IPS DF 19.7 (cell line): Measurements from ENCODE around the gene STX3.

Experiments used
- DNase-seq: peaks from one replicate; pipeline ENCODE4 v3.0.0-alpha.2; 2013; ENCODE audit warnings: low read depth, low spot score

Gene STX3

DNA sequence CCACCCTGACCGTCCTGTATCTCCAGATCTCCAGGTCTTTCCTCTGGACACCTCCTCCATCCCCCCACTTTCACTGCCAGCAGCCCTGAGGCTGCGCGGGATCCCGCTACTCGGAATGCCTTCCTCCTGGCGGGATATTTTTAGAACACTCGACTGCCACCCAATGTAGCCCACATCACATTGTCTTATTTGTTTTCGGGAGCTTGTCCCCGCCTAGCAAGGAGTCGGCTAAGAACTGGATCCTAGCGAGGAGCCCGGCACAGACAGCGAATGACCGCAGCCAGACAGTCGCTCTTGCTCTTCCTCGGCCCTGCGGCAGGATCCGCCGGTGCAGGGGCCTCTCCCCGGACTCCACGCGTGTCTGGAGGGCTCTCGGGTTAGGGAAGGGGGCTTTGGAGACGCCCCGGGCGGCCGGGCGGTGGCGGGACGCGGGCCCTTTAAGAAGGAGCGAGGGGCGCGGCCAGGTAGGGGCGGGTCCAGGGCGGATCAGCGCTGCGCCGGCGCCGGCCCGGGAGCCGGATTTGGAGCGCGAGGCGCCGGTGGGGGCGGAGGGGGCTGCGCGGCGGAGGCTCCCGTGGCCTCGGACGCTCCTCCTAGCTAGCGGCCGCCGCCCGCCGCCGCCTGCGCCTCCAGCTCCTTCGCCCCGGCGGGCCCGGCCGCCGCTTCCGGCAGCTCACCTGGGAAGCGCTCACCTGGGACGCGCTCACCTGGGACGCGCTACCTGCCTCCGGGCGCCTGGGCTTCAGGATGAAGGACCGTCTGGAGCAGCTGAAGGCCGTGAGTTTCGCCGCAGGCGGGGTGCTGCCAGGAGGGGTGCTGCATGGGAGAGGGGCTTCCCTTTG lies at the start of gene STX3:
Gene STX3 (plus strand): TSS at position 518 of the 842 bp plus-strand sequence. CDS start 230 bp downstream, at position 748.
- DNase-seq = no peak

DNA sequence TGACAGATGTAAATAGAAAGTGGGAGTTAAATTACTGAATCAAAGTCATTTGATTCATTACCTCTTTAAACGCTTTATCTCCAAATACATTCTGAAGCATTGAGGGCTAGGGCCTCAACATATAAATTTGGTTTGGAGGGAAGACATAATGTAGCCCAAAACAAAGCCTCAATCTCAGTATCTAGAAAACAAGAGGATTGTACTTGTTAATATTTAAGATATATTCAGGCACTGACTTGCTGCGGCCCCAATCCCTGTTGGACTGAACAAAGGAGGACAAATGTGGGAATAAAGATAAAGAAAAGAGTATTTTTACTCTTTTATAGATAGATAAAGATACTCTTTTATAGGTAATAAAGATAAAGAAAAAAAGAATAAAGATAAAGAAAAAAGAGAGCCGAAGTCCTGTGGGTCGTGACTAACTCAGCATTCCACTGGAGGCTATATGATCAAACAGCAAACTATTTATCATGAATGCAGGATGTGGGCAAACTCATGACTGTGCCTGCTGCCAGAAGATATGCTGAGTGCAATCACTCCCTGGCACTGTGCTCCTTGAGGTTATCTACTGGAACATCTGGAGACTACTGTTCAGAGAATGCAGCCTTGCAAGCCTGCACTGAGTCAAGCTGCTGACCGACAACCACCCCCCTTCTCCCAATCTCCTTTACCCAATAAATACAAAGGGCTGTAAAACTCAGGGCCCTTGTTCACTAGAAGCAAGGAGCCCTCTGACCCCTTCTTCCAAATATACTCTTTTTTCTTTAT lies 48.5 kb upstream of the STX3 start:
- DNase-seq = no peak

DNA sequence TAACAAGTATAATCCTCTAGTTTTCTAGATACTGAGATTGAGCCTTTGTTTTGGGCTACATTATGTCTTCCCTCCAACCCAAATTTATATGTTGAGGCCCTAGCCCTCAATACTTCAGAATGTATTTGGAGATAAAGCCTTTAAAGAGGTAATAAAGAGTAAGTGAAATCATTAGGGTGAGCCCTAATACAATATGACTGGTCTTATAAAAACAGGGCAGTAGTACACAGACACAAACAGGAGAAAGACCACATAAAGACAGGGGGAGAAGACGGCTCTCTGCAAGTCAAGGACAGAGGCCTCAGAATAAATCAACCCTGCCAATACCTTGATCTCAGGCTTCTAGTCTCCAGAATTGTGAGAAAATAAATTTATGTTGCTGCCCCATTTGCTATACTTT lies 47.8 kb upstream of the STX3 start:
- no peak for DNase-seq

DNA sequence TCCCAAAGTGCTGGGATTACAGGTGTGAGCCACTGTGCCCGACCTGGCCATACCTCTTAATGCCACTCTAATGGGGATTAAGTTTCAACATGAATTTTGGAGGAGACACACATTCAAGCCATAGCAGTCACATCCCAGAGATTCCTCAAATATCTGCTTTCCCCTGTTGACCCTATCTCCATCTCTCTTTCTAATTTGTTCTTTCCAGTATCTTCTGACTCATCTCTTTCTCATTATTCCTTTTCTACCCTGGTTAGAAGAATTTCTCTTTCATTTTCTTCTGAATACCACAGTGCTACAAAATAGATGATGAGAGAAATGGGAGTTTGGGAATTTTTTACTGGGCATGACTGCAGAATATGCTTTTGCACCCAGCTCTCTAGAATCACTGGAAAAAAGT lies 46.6 kb upstream of the STX3 start:
- no peak for DNase-seq

DNA sequence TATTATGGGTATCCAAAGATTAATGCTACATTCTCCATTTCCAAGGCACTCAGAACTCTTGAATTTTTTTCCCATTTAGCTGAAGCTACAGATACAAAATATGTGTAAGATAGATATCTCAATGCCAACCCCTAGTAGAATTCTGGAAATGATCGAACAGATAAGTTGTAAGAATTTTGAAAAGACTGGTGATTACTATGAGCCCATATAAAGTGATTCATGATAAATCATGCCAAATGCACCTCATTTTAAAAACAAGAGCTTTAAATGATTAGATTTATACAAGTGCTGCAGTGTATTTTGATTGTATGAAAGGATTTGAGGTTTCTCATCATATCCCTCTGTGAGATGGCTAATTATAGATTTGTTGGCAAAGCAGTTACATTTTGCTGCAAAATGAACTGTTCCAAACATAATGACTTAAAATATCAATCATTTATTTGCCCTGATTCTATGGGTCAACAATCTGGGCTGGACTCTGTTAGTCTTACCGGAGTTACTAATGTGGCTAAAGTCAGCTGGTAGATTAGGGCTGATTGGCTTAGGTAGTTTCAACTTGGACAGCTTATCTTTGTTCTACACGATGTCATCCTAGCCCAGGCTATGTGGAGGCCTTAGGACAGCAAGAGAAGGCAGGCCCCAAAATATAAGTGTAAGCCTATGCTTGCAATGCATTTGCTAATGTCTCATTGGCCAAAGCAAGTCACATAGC lies 44.9 kb upstream of the STX3 start:
- DNase-seq = no peak

DNA sequence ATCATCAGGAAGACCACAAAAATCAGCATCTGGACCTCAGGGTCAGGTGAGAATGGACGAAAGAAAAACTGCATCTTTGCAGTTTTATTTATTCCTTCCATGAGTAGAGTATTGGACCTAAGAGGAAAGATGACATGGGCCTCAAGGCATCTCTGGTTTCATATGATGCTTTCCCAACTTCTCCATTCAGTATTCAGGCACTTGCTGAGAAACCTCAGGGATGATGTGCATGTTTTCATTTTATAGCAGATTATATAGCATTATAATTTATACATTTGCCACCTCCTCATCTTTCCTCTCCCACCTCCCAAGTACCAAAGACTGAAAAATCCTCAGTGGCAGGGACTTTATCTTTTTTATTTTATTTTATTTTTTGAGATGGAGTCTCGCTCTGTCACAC lies 41.4 kb upstream of the STX3 start, which contains the start of gene OR10V1:
Gene OR10V1 (minus strand): TSS at position 101 of the 400 bp plus-strand sequence. CDS start 0 bp downstream, at position 101.
- DNase-seq = no peak

DNA sequence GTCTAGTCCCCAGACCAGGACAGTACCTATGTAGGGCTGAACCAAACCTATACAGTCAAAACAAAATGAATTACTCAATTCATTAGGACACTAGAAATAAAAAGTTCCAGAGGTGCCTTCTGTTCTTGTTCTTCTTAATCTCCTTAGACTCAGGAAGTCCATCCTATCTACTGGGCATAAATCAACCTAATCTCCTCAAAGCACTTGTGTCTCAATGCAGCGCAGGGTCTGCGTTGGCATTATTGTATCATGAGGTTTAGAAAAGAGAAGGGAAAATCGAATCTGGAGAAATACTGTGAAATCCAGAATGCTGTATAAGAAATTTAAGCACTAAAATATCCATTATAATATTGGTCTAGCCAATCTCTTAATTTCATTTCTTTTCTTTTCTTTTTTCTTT lies 39.1 kb upstream of the STX3 start:
- no peak for DNase-seq

DNA sequence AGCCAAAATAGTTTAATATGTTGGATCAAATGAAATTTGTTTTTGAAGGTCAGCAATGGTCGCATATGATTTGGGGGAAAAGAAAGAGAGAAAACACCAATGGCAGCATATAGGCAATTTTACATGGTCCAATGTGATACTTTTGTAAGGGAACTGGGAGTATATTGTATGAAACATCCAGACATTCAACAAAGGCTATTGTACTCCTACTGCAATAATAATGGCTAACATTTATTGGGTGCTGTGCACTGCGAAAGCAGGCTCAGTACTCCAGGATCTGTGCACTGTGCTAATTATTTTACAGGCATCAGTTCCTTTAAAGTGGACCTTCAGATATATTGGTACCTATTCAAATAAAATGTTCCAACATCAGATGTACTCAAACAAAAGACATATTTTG lies 35.6 kb upstream of the STX3 start:
- DNase-seq = no peak

DNA sequence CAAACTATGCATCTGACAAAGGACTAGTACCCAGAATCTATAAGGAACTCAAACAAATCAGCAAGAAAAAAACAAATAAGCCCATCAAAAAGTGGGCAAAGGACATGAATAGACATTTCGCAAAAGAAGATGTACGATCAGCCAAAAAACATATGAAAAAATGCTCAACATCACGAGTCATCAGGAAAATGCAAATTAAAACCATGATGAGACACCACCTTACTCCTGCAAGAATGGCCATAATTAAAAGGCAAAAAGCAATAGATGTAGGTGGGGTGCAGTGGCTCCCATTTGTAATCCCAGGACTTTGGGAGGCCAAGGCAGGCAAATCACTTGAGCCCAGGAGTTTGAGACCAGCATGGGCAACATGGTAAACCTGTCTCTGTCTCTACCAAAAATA lies 31.1 kb upstream of the STX3 start:
- no peak for DNase-seq

DNA sequence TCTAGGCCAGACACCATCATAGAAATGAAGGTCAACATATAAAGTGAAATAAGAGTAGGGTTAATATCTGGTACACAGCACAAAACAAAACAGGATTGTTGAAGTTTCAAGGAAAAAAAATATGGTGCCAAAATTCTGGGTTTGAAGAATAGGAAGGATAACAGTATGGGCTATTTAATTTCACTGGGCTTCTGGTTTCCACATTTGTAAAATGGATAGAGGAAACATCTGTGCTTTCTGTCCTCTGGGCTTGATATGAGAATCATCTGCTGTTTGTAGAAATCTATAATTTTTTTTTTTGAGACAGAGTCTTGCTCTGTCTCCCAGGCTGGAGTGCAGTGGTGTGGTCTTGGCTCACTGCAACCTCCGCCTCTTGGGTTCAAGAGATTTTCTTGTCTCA lies 27.8 kb upstream of the STX3 start:
- no peak for DNase-seq

DNA sequence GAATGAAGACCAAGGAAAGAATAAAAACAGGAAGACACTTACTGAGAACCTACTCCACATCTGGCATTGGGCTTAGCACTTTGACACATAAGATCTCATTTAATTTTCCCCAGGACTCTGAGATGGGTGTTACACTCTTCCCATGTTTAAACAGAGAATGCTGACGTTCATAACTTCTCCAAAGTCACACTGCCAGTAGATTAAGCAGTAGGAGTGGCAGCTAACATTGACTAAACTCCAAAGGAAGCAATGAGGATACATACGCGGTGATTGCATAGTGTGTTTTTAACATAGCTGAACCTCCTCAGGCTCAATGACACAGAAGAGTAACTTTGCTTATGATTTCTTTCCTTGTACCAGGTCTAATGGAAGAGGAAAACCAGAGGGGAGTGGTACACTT lies 27.0 kb upstream of the STX3 start:
- DNase-seq = no peak

DNA sequence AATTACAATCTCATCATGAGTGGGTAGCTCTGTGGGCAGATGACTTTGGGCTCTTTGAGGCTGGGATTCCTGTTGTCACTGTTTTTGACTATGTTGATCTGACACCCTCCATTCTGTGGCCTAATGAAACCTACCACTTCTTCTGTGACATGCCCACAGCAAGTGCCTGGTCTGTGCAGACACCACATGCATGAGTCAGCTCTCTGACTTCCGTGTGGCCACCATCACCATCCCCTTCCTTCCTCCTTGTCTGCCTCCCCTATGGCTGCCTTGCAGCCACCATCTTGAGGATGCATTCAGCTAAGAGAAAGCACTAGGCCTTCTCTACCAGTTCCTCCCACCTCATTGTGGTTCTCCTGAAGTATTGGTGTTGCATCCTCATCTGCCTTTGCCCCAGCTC lies 26.3 kb upstream of the STX3 start:
- DNase-seq = no peak

DNA sequence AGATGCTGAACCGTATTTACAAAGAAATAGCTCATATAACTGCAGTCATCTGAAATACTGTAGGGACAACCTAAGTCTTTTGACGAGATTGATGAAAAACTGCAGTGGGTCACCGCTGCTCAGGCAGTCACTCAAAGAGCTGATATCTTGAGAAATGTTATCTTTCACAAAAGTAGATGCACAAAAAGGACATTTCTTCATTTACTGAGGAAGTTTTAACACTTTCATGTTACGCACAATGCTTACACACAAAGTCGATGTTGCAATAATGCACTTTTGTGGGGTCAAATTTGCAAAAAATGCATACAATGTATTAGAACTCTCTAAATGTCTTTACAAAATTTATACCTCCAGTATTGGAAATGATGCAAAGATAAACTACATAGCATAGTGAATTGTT lies 25.3 kb upstream of the STX3 start:
- DNase-seq = no peak

DNA sequence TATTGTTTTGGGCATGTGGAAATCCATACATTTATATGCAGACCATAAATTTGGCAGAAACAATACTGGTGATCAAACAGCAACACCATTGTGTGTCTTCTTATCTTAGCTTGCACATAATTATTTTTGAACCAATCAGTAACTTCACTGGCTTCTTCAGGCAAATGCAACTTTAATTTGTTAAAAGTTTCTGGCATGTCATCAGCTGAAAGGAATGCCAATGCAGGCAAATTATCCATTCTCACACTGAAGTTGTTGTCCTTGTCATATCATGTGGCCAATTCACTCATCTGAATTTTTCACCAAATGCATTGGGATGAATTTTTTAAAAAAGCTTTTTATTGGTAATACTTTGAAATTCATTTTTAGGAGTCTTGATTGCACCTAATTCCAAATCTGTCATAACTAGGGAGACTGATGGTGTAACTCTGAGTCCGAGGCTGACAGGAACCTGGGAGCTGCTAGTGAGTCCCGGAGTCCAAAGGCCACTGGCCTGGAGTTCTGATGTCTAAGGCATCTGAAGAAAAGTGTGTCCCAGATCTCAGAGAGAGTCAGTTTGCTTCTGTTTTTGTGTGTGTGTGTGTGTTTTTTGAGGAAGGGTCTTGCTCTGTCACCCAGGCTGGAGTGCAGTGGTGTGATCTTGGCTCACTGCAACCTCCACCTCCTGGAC lies 24.1 kb upstream of the STX3 start:
- no peak for DNase-seq

DNA sequence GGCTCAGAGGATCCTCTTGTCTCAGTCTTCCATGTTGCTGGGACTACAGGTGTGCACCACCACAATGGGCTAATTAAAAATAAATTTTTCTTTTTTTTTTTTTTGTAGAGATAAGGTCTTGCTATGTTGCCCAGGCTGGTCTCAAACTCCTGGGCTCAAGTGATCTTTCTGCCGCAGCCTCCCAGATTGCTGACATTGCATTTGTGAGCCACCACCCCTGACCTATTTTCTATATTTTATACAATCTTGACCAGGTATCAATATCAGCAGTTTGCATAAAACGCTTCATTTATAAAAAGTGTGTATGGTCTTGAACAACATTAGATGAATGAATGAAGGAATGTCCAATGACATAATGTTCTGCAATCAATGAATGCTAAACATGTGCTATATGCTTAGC lies 9.1 kb upstream of the STX3 start:
- DNase-seq = no peak

DNA sequence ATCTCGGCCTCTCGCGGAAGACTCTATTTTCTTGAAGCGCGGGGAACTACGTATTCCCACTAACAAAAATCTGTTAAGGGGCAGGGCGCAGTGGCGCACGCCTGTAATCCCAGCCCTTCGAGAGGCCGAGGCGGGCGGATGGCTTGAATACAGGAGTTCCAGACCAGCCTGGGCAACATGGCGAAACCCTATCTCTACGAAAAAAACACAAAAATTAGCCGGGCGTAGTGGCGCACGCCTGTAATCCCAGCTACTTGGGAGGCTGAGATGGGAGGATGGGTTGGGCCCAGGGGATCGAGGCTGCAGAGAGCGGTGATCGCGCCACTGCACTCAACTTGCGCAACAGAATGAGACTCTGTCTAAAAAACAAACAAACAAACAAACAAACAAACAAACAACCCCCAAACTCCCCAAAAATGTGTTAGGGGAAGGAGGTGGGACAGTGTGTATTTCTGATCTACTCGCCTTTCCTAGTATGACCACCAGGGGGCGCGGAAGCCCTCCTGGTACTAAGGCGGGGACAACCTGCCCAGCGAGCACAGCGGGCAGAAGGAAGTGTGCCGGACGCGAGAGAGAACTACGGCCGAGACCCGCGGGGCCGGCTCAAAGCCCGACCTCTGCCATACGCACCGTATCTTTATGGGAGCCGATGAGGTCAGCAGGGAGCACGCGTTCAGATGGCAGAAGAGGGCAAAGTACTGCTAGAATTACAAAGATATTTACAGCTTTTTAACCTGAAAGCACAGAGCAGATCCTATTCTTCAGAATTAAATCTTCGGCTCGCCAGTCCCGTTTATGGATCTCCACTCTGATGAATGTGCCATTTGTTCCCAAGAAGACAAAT lies 1.3 kb upstream of the STX3 start:
- no peak for DNase-seq

DNA sequence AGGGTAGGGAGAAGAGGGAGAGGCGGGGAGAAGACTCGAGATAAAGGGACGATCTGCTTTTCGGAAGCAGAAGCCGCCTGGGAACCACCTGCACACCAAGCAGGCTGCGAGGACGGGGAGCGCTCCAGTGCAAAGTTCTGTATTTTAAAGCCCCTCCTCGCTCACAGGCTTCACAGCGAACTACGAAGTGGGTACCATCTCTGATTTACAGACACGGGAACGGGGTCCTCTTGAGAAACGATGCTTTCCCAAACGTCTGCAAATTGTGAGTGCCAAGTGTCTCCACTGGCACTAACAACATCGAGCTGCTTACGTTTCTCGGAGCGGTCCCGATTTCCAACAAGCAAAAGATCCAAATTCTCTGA lies 700 bp upstream of the STX3 start:
- DNase-seq = no peak

DNA sequence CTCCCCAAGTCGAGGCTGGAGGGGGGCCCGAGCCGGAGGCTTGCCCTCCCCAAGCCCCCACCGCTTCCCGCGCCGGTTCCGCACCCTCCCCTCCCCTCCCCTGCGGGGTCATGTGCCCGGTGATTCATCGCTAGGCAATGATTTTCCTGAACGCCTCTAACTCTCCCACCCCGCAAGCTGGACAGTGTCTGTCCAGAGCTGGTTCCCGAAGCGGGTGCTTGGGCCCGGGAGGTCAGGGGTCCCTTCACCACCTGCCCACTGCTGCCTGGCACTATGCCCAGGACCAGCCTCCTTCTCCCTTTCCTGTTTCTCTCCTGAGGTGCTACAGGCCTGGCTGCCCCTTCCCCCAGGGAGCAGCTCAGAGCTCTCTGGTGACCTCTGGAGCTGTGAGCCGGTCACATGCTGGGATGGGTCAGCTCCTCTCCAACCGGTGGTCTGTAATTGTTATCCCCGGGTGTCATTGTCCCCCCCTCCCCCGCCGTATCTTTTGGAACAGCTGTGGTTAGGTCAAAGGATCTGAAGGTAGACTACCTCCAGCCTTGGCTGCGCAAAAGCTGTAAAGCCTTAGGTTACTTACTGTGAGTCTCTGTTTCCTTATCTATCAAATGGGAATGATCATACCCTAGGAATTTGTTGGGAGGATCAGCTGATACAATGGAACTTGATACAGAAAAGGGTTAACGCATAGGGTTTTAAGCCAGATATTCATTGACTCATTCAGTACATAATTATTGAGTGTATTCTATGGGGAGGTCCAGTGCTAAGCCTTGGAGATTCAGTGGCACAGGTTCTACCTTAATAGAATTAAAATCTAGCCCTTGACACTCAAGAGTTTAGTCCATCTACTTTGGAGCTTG lies 753 bp downstream of the STX3 start:
- DNase-seq = no peak

DNA sequence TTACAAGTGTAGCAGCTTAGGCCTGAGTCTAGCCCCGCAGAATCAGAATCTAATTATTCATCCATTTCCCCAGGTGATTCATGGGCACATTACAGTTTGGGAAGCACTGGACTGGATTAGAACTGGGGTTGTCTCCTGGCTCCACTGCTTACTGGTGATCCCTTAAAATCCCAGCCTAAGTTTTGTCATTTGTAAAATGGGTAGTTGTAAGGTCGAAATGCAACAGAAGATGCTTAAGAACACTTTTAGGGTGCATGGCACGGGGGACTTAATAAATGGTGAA lies 1.3 kb downstream of the STX3 start:
- no peak for DNase-seq

DNA sequence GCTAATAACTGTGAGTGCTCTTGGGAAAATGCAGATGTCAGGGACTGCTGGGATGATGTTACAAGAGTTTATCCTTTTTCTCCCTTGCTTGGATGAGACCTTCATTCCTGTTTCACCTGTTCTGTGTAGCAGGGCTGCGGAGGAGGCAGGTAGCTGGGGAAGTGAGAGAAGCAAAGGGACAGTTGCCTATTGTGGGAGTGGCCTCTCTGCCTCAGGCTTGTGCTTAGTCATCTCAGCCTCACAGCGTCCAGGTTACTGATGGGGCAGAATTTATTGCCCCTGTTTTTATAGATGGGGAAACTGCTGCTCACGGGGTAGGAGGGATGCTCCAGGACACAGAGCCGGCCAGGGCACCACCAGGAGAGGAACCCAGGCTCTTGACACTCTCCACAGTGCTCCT lies 1.7 kb downstream of the STX3 start:
- DNase-seq = no peak
